Left cardiac atrium (tissue), 4 donors: Measurements from ENCODE around the gene RAB12. TPM values are rescaled to one million over a fixed set of nuclear protein-coding genes. Genes with fewer than 3 reads are reported as not detected.

Experiments
- ATAC-seq, 2 donors: fragments of 200-7000 bp; cut with Tn5 transposase; one replicate each; pipeline ENCODE4 v1.9.1; 2020; ENCODE audit warnings: mild to moderate bottlenecking in 2 of 2, moderate library complexity in 2 of 2
- DNase-seq: peaks from one replicate; pipeline ENCODE4 v3.0.0-alpha.2; 2020
- intact Hi-C, 2 donors: fragments of 100-400 bp; cut with DNase I; formaldehyde crosslinking; loops; one replicate each; pipeline versions ENCODE4 v1.14.1 to v1.15.1; 2022 to 2023
- total RNA-seq, 2 donors: library from RNA; stranded (reverse); fragmentation: NEBNext Ultra II Directional; extraction: Animal tissue kit (Norgen Biotek cat#: 25700); gene quantifications; one replicate each; pipeline ENCODE4 v1.2.1, GENCODE V29; 2021
- donor health status: DM: no; HTN: yes; CAD: no.
- donor health status: DM: no; HTN: yes; CAD: no; lungs with severe emphysema.
- donor health status: DM: yes; HTN: yes; CAD: no.
- donor health status: Dilated cardiomyopathy.

RAB12 gene
- total RNA-seq, 2 donors from 2014 or later, result 69.5 to 82.2 TPM

- ATAC-seq (no peak), DNase-seq (no peak)
- intact Hi-C loops, result no loop called here
Observed at GRCh38 chr18:8662560-8663255, 53.5 kb downstream of the RAB12 start.

GRCh38 chr18:8667846-8668245, 58.6 kb downstream of the RAB12 start:
- intact Hi-C loops, result no loop called here
- ATAC-seq (no peak), DNase-seq (no peak)

- DNase-seq (no peak), ATAC-seq (no peak)
- intact Hi-C loops, result no loop called here
Observed at GRCh38 chr18:8668381-8668780, 59.1 kb downstream of the RAB12 start.

GRCh38 chr18:8669571-8669970, 60.3 kb downstream of the RAB12 start:
- DNase-seq, result no peak
- no peak for ATAC-seq
- intact Hi-C loops, result no loop called here

- DNase-seq (no peak), ATAC-seq (no peak)
- intact Hi-C loops, result no loop called here
Observed at GRCh38 chr18:8673256-8674209, 64.3 kb downstream of the RAB12 start.

- ATAC-seq, result no peak
- DNase-seq, result no peak
- intact Hi-C loops, result no loop called here
Observed at GRCh38 chr18:8675057-8675456, 65.8 kb downstream of the RAB12 start.

- DNase-seq (no peak), ATAC-seq (no peak)
- intact Hi-C loops, result no loop called here
Observed at GRCh38 chr18:8681196-8681595, 72.0 kb downstream of the RAB12 start.

- intact Hi-C loops, result no loop called here
- DNase-seq (no peak), ATAC-seq (no peak)
Observed at GRCh38 chr18:8684577-8684976, 75.3 kb downstream of the RAB12 start.

- intact Hi-C loops, result no loop called here
- DNase-seq, result no peak
- ATAC-seq, result no peak
Observed at GRCh38 chr18:8685141-8685913, 76.1 kb downstream of the RAB12 start.

GRCh38 chr18:8685914-8686216, 76.6 kb downstream of the RAB12 start:
- DNase-seq, result no peak
- intact Hi-C loops, result no loop called here
- no peak for ATAC-seq

GRCh38 chr18:8686611-8687010, 77.4 kb downstream of the RAB12 start:
- no peak for ATAC-seq
- no peak for DNase-seq
- intact Hi-C loops, result no loop called here

GRCh38 chr18:8688216-8688800, 79.1 kb downstream of the RAB12 start:
- no peak for DNase-seq
- intact Hi-C loops, result no loop called here
- ATAC-seq, result no peak

GRCh38 chr18:8688816-8689215, 79.6 kb downstream of the RAB12 start:
- intact Hi-C loops, result no loop called here
- ATAC-seq (no peak), DNase-seq (no peak)

Other genes starting within 250 kb of the RAB12 start
- gene MTCL1, start 96.1 kb downstream of the RAB12 start, total RNA-seq, result 1 to 10 TPM; 4.3 to 4.7 TPM